ENCODE results near the gene SLC16A12.

Gene SLC16A12

DNA sequence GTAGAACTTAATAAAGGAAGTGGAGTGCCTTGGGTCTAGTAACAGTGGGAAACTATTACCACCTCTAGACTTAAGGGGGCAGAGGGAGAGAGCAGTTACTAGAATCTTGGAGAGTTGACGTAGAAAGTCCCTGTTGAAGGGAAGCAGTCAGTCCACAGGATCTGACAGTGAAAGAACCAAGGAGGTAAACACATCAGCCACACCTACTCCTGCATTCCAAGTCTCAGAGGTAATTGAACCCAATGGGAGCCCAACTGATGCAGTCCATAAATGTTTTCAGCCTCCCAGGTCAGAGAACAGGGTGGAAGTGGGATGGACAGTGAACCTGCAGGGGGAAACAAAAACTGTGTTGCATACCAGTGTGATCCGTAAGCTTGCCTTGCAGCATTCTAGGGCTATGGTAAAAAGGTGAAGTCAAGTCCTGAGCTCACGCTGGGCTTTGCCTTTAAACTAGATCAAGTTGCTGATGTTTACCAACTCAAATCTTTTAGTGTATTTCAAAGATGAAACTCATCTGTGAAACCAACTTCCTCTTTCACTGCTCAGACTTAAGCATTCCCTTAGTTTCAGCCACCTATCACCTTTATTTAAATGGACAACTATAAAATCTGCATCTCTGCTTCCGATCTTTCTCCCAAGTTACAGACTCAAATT, 57.2 kb downstream of the SLC16A12 start:
- no peaks in the 10 kb centered on the region for H3K9me3 ChIP-seq (ENCODE audit: control insufficient read depth, insufficient read depth, low read length)
- H3K27me3 ChIP-seq (ENCODE audit: control insufficient read depth, insufficient read depth, low read length), result no peaks in the 10 kb centered on the region
- no peak overlapping the region for H3K4me3 ChIP-seq (ENCODE audit: low read depth, low read length)
- peaks cover 25% of the 10 kb centered on the region for H3K4me1 ChIP-seq (ENCODE audit: control insufficient read depth, insufficient read depth, low read length)
- H3K9ac ChIP-seq (ENCODE audit: low read depth, low read length), result no peak overlapping the region
- no peaks in the 10 kb centered on the region for H3K36me3 ChIP-seq (ENCODE audit: control insufficient read depth, insufficient read depth, low read length)

- Histone ChIP-seq H3K4me1 (ENCODE audit: control insufficient read depth, insufficient read depth, low read length) (peaks cover 25% of the 10 kb centered on the region), H3K9me3 (ENCODE audit: control insufficient read depth, insufficient read depth, low read length) (no peaks in the 10 kb centered on the region), H3K36me3 (ENCODE audit: control insufficient read depth, insufficient read depth, low read length) (no peaks in the 10 kb centered on the region), H3K9ac (ENCODE audit: low read depth, low read length) (no peak overlapping the region), H3K27me3 (ENCODE audit: control insufficient read depth, insufficient read depth, low read length) (no peaks in the 10 kb centered on the region), H3K4me3 (ENCODE audit: low read depth, low read length) (no peak overlapping the region)
Observed at GRCh38 chr10:89476150-89476549, 59.2 kb downstream of the SLC16A12 start.

DNA sequence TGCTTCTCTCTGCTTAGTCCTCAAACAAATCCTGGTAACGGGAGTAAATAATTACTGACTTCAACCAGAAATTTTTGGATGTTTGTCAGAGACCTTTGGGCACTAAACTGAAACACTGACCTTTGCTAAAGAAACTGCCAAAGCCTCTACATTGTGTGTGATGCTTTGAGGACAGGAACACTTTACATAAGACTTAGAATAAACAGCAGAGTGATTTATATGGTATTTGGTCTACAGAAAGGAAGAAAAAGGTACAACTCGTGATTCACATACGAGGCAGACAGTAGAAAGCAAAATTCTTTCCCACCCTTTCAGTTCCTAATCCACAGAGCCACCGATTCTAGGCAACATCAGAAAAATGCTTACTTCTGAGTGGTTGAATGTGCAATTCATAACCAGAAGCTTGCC, 59.8 kb downstream of the SLC16A12 start:
- H3K9me3 ChIP-seq (ENCODE audit: control insufficient read depth, insufficient read depth, low read length), result no peaks in the 10 kb centered on the region
- no peak overlapping the region for H3K4me3 ChIP-seq (ENCODE audit: low read depth, low read length)
- H3K27me3 ChIP-seq (ENCODE audit: control insufficient read depth, insufficient read depth, low read length), result no peaks in the 10 kb centered on the region
- H3K36me3 ChIP-seq (ENCODE audit: control insufficient read depth, insufficient read depth, low read length), result no peaks in the 10 kb centered on the region
- H3K9ac ChIP-seq (ENCODE audit: low read depth, low read length), result no peak overlapping the region
- H3K4me1 ChIP-seq (ENCODE audit: control insufficient read depth, insufficient read depth, low read length), result peaks cover 25% of the 10 kb centered on the region

DNA sequence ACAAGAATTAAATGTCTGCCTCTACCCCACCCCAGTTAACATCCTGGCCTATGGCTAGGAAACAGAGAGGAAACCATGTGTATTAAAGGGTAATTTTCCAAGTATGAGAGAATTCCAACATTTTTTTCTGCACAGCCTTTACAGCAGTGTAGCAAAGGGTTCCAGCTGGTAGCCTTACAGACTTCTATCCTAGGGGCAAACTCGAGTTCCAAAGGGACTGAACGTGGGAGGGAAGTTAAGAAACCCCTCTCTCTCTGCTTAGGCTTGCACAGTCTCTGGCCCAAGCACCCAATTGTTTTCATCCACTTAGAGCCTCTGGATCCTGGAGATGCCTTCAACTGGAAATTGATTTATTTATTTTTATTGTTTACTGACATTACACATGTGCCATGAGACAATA, 60.3 kb downstream of the SLC16A12 start:
- Histone ChIP-seq H3K9ac (ENCODE audit: low read depth, low read length) (no peak overlapping the region), H3K27me3 (ENCODE audit: control insufficient read depth, insufficient read depth, low read length) (no peaks in the 10 kb centered on the region), H3K4me1 (ENCODE audit: control insufficient read depth, insufficient read depth, low read length) (peaks cover 25% of the 10 kb centered on the region), H3K9me3 (ENCODE audit: control insufficient read depth, insufficient read depth, low read length) (no peaks in the 10 kb centered on the region), H3K36me3 (ENCODE audit: control insufficient read depth, insufficient read depth, low read length) (no peaks in the 10 kb centered on the region), H3K4me3 (ENCODE audit: low read depth, low read length) (no peak overlapping the region)

DNA sequence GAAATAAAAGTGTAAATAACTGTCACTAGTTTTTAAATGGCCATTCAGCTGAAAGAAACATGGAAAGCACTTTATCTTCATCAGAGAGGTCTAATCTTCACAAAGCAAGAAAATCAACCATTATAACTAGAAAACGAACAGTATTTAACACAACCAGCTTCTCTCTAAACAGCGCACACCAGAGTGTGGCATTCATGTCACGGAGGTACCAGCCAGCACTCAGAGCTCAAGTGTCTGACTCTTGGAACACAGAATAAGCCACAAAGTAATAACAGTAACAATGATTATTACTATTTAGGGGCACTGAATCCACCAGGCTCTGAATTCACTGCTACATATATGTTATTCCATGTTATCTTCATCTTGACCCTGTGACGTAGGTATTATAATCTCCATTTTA, 60.9 kb downstream of the SLC16A12 start:
- Histone ChIP-seq H3K36me3 (ENCODE audit: control insufficient read depth, insufficient read depth, low read length) (no peaks in the 10 kb centered on the region), H3K4me3 (ENCODE audit: low read depth, low read length) (no peak overlapping the region), H3K9ac (ENCODE audit: low read depth, low read length) (no peak overlapping the region), H3K4me1 (ENCODE audit: control insufficient read depth, insufficient read depth, low read length) (peaks cover 25% of the 10 kb centered on the region), H3K27me3 (ENCODE audit: control insufficient read depth, insufficient read depth, low read length) (no peaks in the 10 kb centered on the region), H3K9me3 (ENCODE audit: control insufficient read depth, insufficient read depth, low read length) (no peaks in the 10 kb centered on the region)

DNA sequence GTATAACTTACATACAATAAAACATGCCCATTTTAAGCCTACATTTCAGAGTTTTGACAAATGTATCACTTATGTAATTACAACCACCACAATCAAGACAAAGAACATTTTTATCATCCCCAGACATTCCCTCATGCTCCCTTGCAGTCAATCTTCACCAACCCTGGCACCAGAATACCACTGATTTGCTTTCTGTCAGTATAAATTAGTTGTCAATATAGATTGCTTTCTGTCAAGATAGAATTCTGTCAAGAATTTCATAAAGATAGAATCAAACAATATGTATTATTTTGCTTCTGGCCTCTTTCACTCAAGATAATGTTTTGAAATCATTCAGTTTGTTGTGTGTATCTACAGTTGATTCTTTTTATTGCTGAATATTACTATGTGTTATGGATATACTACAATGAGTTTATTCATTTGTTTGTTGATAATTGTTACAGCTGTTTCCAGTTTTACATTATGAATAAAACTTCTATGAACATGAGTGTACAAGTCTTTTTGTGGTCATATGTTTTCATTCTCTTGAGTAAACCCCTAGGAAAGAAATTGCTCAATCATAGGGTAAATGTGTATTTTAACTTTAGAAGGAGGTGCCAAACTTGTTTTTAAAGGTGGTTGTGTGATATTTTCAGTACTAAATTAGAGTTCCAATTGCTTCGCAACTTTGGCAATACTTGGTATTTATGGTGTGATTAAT, 64.1 kb downstream of the SLC16A12 start:
- peaks cover 11% of the 10 kb centered on the region for H3K4me1 ChIP-seq (ENCODE audit: control insufficient read depth, insufficient read depth, low read length)
- no peak overlapping the region for H3K4me3 ChIP-seq (ENCODE audit: low read depth, low read length)
- H3K9me3 ChIP-seq (ENCODE audit: control insufficient read depth, insufficient read depth, low read length), result no peaks in the 10 kb centered on the region
- H3K36me3 ChIP-seq (ENCODE audit: control insufficient read depth, insufficient read depth, low read length), result no peaks in the 10 kb centered on the region
- H3K27me3 ChIP-seq (ENCODE audit: control insufficient read depth, insufficient read depth, low read length), result no peaks in the 10 kb centered on the region
- H3K9ac ChIP-seq (ENCODE audit: low read depth, low read length), result no peak overlapping the region

GRCh38 chr10:89470628-89471027, 64.8 kb downstream of the SLC16A12 start:
- Histone ChIP-seq H3K9ac (ENCODE audit: low read depth, low read length) (no peak overlapping the region), H3K36me3 (ENCODE audit: control insufficient read depth, insufficient read depth, low read length) (no peaks in the 10 kb centered on the region), H3K27me3 (ENCODE audit: control insufficient read depth, insufficient read depth, low read length) (no peaks in the 10 kb centered on the region), H3K9me3 (ENCODE audit: control insufficient read depth, insufficient read depth, low read length) (no peaks in the 10 kb centered on the region), H3K4me1 (ENCODE audit: control insufficient read depth, insufficient read depth, low read length) (peaks cover 7% of the 10 kb centered on the region), H3K4me3 (ENCODE audit: low read depth, low read length) (no peak overlapping the region)

- Histone ChIP-seq H3K9me3 (ENCODE audit: control insufficient read depth, insufficient read depth, low read length) (no peaks in the 10 kb centered on the region), H3K27me3 (ENCODE audit: control insufficient read depth, insufficient read depth, low read length) (no peaks in the 10 kb centered on the region), H3K36me3 (ENCODE audit: control insufficient read depth, insufficient read depth, low read length) (no peaks in the 10 kb centered on the region), H3K9ac (ENCODE audit: low read depth, low read length) (no peak overlapping the region), H3K4me3 (ENCODE audit: low read depth, low read length) (no peak overlapping the region), H3K4me1 (ENCODE audit: control insufficient read depth, insufficient read depth, low read length) (no peaks in the 10 kb centered on the region)
Observed at GRCh38 chr10:89469517-89469916, 65.9 kb downstream of the SLC16A12 start.

DNA sequence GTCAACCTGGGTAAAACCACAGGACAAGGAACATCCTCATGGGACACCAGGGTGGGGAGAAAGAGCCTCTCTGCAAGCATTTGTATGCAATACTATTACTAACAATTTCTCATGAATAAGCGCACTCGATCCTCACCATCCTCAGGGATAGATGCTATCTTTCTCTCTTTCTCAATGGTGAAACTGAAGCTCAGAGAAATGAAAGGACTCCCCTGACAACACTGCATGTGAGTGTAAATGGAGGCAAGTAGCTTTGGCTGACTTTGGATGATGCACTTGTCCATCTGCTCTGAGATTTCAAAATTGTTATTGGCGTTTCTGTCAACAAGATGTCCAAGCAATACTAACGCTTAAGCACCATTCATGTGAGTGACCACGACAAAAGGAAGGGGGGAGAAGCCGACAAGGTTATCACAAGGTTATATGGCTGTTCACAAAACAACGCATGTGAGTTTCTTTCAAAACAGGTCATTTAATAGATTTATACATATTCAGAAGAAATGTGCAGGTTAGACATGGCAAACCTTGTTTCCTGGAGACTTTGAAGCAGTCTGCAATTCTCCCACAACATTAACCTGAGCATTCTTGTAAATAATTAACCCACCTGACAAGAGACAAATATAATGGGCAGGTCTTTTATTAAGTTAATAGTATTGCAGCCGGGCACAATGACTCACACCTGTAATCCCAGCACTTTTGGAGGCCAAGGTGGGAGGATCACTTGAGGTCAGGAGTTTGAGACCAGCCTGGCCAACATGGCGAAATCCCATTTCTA, 67.0 kb downstream of the SLC16A12 start:
- Histone ChIP-seq H3K27me3 (ENCODE audit: control insufficient read depth, insufficient read depth, low read length) (no peaks in the 10 kb centered on the region), H3K9ac (ENCODE audit: low read depth, low read length) (no peak overlapping the region), H3K36me3 (ENCODE audit: control insufficient read depth, insufficient read depth, low read length) (no peaks in the 10 kb centered on the region), H3K4me3 (ENCODE audit: low read depth, low read length) (no peak overlapping the region), H3K4me1 (ENCODE audit: control insufficient read depth, insufficient read depth, low read length) (no peaks in the 10 kb centered on the region), H3K9me3 (ENCODE audit: control insufficient read depth, insufficient read depth, low read length) (no peaks in the 10 kb centered on the region)

DNA sequence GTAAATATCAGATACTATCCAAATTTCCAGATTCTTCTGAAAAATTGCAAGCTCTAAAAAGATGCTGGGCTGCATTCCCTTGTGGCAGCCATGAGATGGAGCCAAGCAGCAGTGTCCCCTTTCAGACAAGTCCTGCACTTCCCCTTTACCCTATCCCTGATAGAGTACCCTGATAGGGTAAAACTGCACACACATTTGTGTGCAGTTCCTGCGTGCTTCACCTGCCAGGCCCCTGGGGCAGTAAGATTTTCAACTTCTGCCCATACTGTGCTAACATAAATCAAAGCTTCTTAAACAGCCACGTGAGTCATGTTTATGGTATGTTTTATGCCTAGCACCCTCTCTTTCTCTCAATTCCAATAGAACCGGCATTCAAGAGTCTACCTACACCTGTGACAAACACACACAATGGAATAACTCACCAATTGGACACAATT, 68.8 kb downstream of the SLC16A12 start:
- no peaks in the 10 kb centered on the region for H3K36me3 ChIP-seq (ENCODE audit: control insufficient read depth, insufficient read depth, low read length)
- no peak overlapping the region for H3K4me3 ChIP-seq (ENCODE audit: low read depth, low read length)
- no peaks in the 10 kb centered on the region for H3K4me1 ChIP-seq (ENCODE audit: control insufficient read depth, insufficient read depth, low read length)
- H3K9me3 ChIP-seq (ENCODE audit: control insufficient read depth, insufficient read depth, low read length), result no peaks in the 10 kb centered on the region
- no peaks in the 10 kb centered on the region for H3K27me3 ChIP-seq (ENCODE audit: control insufficient read depth, insufficient read depth, low read length)
- no peak overlapping the region for H3K9ac ChIP-seq (ENCODE audit: low read depth, low read length)

DNA sequence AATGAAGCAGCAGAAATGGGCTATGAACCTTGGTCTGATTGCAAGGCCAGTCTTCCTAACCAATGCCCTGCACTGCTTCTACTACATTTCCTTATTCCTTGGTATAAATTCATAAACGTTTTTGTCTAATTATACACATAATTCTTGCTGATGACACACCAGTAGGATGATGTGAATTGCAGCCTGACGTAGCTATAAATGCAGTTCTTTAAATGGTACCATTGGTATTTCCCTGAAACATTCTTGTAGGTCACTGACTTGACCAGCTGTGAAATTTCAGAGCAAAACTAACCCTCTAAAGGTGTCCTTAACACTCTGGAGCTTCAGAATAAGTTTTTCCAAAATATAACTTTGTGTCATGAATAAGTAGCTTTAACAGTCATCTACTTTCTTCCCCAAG, 70.2 kb downstream of the SLC16A12 start:
- Histone ChIP-seq H3K4me3 (ENCODE audit: low read depth, low read length) (no peak overlapping the region), H3K36me3 (ENCODE audit: control insufficient read depth, insufficient read depth, low read length) (no peaks in the 10 kb centered on the region), H3K4me1 (ENCODE audit: control insufficient read depth, insufficient read depth, low read length) (no peaks in the 10 kb centered on the region), H3K9me3 (ENCODE audit: control insufficient read depth, insufficient read depth, low read length) (no peaks in the 10 kb centered on the region), H3K9ac (ENCODE audit: low read depth, low read length) (no peak overlapping the region), H3K27me3 (ENCODE audit: control insufficient read depth, insufficient read depth, low read length) (no peaks in the 10 kb centered on the region)
